GM19023 (cell line): Measurements from ENCODE around the gene COL4A2.

Source experiments
- ATAC-seq: cut with Tn5 transposase; IDR thresholded peaks from one replicate; pipeline ENCODE4 v1.9.1; 2021; ENCODE audit warnings: mild to moderate bottlenecking, moderate library complexity; ENCODE audit not compliant: unreplicated experiment

COL4A2 gene

GRCh38 chr13:110396913-110397381 lies 89.9 kb downstream of the COL4A2 start:
- no peak for ATAC-seq

- no peak for ATAC-seq
Measured at GRCh38 chr13:110397436-110398115, 90.5 kb downstream of the COL4A2 start.

GRCh38 chr13:110398564-110399507 lies 91.8 kb downstream of the COL4A2 start:
- ATAC-seq, result no peak

- ATAC-seq, result no peak
Measured at GRCh38 chr13:110399801-110400200, 92.7 kb downstream of the COL4A2 start.

- ATAC-seq, result no peak
Measured at GRCh38 chr13:110400786-110401533, 93.9 kb downstream of the COL4A2 start.

GRCh38 chr13:110402299-110403069 lies 95.4 kb downstream of the COL4A2 start:
- ATAC-seq, result no peak

GRCh38 chr13:110403315-110403714 lies 96.2 kb downstream of the COL4A2 start:
- ATAC-seq, result no peak

GRCh38 chr13:110403721-110404120 lies 96.6 kb downstream of the COL4A2 start:
- no peak for ATAC-seq

GRCh38 chr13:110404321-110404720 lies 97.2 kb downstream of the COL4A2 start:
- ATAC-seq, result no peak

GRCh38 chr13:110405597-110406450 lies 98.7 kb downstream of the COL4A2 start:
- ATAC-seq, result no peak

- ATAC-seq, result no peak
Measured at GRCh38 chr13:110407021-110407420, 99.9 kb downstream of the COL4A2 start.

GRCh38 chr13:110407531-110407930 lies 100.4 kb downstream of the COL4A2 start:
- no peak for ATAC-seq

GRCh38 chr13:110408286-110408685 lies 101.2 kb downstream of the COL4A2 start:
- no peak for ATAC-seq

- no peak for ATAC-seq
Measured at GRCh38 chr13:110409581-110409992, 102.5 kb downstream of the COL4A2 start.

GRCh38 chr13:110410000-110410399 lies 102.9 kb downstream of the COL4A2 start:
- ATAC-seq, result no peak

- ATAC-seq, result no peak
Measured at GRCh38 chr13:110410936-110411687, 104.0 kb downstream of the COL4A2 start.

- ATAC-seq, result no peak
Measured at GRCh38 chr13:110411688-110412059, 104.6 kb downstream of the COL4A2 start.

GRCh38 chr13:110412132-110412914 lies 105.2 kb downstream of the COL4A2 start:
- peak; percentile 90 for ATAC-seq
